ENCODE data around the gene TP53I13.
"Not testable (repeated sequence)": the region's sequence is repeated elsewhere in the genome, so short reads cannot be mapped to it uniquely, and the experiment has no call there.

Gene TP53I13

GRCh38 chr17:29568331-29569244 lies at the start of gene TP53I13:
Gene TP53I13 (plus strand): TSS chr17:29568701. CDS start chr17:29568759, 58 bp downstream.
- DNase-seq = peak in 43 of 56 donors; percentile 35 to 85 (median 69)

DNA sequence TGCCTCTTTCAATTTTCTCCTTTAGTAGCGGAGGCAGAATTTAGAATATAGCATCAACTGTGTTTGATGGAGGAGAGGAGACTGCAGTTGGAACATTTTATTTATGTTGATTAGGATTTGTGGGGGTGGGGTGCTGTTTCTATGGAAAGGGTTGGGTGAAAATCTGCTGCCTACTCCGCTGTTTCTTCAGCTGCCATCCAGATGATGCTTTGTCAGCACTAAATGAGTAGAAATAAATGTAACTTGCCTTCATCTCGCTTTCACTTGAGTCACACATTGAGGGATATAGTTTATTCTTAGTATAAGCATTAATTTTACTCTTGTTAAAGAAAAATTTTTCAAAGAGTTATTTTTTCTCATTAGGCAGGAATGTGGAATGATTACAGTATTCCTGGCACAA lies 43.8 kb upstream of the TP53I13 start:
- DNase-seq = peak in 8 of 56 donors; percentile 2 to 25 (median 10)

DNA sequence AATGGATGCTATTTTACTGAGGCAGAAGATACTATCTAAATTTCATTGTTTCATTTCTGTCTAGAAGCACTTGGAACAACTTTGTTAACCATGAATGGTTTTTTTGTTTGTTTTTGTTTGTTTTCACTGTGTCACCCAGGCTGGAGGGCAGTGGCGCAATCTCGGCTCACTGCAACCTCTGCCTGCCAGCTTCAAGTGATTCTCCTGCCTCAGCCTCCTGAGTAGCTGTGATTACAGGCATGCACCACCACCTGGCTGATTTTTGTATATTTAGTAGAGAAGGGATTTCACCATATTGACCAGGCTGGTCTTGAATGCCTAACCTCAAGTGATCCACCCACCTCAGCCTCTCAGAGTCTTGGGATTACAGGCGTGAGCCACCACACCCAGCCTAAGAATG lies 42.2 kb upstream of the TP53I13 start:
- no peak for DNase-seq

- peak in 10 of 56 donors; percentile 2 to 33 (median 6) for DNase-seq
Measured at GRCh38 chr17:29533976-29534375, 34.5 kb upstream of the TP53I13 start.

DNA sequence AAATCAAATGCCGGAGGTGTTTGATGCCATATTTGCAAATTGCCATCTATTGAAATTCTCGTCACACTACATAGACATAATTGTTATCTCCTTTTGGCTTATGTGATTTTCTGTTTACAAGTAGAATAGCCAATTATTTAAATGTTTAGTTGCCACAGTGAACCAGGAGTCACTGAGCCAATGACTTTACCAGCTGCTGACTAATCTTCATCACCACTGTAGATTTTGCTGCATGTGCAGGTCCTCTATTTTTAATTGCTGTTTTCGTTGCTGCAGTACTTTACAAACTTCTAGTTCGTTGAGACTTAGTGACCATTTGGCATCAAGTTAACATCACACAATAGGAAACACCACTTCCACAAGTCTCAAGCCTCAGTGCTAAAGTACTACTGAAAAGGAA lies 24.4 kb upstream of the TP53I13 start:
- no peak for DNase-seq

DNA sequence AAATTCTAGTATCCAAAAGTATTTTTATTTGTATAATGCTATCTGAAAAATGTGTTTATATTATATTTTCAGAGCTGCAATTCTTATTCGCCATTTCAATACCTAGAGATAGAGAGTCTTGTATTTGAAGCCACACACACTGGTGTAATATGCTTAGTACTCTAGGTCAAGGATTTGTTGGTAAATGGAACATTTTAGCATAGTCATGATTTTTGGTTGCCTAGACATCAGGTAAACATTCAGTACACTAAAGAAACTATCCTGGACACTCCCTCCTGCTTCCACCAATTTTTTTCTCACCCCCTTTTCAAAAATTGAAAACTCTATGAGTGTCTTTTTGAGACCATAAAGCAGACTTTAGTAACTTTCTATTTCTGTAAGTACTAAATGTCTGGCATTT lies 22.4 kb upstream of the TP53I13 start:
- no peak for DNase-seq

DNA sequence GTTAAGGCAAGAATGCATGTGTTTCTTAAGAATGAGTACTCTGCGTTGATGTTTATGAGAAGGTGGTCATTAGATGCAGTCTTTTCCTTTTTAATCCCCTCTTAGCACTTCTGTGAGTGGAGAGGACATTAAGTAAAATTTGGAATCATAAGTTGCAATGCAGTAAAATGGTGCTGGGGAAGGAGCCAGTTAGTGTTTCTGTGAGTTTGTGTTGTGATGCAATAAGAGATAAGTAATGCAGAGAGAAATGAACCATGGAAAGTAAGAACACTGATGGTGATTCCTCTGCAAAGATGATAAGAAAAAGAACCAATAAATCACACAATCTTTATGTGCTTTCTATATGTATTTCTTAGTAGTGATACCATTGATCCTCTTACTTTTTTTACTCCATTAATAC lies 21.7 kb upstream of the TP53I13 start:
- no peak for DNase-seq

DNA sequence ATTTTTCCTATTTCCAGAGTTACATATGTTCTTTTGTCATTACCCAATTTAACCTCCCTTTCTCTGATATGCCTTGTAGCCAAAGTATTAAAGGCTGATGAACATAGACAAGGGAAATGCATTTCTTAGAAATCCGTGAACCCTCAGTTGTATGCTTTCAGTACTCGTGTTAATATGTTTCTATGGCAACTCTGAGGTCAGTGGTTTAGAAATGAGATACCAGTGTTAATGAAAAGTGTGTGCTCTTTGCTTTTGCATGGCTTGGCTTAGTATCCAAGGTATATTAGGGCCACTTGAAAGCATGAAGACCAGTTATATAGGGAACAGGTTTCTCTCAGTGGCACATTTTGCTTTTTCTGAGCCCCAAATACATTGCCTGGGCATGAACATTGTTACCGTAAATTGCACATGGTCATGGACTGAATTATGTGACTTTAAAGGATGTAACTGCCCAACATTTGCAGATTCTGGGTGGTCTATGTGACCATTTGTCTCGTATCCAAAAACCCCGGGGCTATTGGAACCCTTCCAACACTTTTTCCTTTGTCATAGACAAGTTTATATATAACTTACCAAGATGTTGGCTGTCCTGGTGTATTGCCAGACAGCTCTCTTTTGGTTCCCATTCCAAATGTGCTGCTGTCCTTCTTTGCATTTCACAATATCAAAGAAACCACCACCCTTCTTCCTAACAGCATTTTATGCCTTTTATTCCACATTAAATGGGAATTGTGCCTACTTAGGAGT lies 19.2 kb upstream of the TP53I13 start:
- DNase-seq = peak in 1 of 56 donors; percentile 25

- DNase-seq = no peak
Measured at GRCh38 chr17:29555840-29556239, 12.7 kb upstream of the TP53I13 start.

- DNase-seq = no peak
Measured at GRCh38 chr17:29557085-29557738, 11.3 kb upstream of the TP53I13 start.

DNA sequence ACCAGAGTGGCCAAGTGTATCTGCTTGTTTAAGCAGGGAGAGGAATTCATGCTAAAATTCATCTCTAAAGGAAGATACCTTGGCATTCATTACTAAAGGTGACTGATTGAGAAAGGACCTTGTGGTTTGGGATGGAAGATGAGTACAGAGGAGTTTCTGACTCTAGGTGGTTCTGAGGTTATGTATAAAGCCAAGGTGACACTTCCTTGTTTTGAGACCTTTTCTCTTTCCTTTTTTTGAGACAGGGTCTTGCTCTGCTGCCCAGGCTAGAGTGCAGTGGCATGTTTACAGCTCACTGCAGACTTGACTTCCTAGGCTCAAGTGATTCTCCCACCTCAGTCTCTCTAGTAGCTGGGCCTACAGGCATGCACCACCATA lies 10.8 kb upstream of the TP53I13 start:
- no peak for DNase-seq

- DNase-seq = not testable (repeated sequence)
Measured at GRCh38 chr17:29558139-29558538, 10.4 kb upstream of the TP53I13 start.

DNA sequence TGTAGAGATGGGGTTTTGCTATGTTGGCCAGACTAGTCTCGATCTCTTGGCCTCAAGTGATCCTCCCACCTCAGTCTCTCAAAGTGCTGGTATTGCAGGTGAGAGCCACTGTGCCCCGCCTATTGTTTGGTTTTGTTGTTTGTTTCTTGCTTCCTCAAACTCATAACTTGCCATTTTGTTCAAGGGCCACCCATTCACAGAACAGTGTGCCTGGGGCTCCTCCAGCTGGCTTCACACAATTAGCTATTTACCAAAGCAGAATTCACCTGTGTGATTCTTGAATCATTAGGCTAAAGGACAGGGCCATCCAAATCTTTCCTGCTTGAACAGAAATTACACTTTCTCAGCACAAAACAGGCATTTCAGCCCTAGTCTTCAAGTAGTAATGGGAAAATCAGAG lies 8.9 kb upstream of the TP53I13 start:
- DNase-seq = no peak

DNA sequence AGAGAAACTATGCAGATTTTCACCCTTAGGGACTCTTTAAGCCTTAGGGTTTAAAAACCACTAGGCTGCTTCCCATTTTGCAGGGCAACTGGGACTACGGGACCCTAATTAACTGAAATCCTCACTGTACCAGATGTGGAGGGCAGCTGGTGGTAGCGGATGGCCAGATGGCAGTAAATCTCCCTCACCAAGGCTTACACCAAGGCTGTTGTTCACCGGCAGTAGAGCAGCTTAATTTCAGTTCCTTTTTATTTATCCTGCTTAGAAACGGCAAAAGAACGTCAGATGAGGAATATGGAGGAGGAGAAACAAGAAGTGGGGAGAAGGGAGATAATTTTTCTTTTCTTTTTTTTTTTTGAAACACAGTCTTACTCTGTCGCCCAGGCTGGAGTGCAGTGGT lies 8.2 kb upstream of the TP53I13 start:
- DNase-seq = no peak

DNA sequence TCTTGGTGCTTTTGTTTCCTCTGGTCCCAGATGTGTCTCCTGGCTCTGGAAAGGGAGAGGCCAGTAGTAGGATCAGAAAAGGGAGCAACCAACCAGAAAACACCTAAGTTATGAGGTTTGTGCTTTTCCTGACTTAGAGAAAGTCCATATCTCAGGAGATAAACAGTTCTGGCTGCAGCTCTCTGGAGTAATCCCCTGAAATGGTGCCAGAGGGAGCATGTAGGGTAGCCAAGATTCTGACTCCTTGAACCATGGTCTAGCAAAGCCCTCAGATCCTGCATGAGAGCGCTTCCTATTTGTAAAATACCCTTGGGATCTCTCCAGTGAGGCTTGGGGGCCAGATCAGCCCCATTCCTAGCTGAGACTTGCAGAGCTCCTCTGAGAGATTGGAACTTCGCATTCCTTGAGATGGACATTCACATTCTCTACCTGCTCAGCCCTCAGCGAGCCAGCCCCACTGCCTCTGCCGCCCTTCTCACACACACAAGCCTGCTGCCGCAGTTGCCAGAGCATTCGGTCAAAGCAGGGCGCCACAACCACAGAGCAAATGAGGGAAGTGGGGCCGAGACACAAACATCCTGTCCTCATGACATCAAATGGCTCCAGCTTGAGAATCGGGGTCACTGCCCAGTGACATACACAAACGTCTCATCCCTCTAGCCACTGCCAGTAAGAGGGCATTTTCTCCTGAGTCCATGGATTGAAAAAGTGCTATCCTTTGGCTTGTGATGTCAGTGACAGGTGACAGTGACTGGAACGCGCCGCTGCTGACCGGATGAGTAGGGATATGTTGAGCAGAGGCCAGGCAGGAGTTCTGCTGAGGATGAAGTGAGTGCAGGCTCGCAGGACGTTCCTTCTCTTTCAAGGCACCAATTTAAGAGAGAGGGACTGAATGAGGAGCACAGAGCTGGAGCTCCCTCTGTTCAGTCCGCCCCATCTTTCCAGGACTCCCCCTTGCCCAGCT lies 6.7 kb upstream of the TP53I13 start:
- peak in 1 of 56 donors; percentile 43 for DNase-seq

GRCh38 chr17:29562615-29563014 lies 5.9 kb upstream of the TP53I13 start:
- no peak for DNase-seq

GRCh38 chr17:29563816-29564215 lies 4.7 kb upstream of the TP53I13 start:
- DNase-seq = no peak

DNA sequence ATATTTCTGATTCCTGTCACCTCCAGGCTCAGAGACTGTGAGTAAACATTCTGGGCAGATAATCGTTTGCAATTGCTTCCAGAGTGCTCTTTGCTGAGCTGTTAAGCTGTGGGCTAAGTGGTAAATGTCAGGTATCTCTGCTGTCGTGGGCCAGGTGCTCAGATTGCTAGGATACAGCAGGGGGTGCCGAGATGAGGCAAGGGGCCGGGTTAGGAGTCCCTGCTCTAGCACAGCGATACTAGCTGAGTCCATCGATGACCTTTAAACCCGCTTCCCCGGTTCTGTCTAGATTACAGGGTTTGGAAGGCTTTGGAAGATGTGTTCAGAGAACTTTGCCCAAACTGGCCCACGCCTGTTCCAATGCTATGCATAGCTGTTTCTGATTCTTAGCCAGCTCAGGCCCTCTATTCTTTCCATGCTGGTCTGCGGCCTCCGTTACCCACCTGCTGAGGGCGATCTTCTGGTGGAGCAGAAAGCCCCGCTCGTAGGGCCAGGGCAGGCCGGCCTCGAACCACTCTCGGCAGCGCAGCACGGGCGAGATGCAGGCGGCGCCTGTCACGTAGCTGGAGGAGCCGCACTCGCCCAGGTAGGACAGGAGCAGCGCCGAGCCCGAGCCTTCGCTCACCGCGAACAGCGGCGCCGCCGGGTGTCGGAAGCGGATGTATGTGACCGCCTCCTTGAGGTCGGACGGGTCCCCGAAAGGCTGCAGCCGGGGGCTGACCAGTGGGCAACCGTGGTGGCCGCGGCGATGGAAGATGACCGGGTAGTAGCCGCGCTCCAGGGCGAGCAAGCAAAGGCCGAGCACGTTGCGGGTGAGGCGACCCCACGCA lies 2.6 kb upstream of the TP53I13 start:
- DNase-seq = no peak

DNA sequence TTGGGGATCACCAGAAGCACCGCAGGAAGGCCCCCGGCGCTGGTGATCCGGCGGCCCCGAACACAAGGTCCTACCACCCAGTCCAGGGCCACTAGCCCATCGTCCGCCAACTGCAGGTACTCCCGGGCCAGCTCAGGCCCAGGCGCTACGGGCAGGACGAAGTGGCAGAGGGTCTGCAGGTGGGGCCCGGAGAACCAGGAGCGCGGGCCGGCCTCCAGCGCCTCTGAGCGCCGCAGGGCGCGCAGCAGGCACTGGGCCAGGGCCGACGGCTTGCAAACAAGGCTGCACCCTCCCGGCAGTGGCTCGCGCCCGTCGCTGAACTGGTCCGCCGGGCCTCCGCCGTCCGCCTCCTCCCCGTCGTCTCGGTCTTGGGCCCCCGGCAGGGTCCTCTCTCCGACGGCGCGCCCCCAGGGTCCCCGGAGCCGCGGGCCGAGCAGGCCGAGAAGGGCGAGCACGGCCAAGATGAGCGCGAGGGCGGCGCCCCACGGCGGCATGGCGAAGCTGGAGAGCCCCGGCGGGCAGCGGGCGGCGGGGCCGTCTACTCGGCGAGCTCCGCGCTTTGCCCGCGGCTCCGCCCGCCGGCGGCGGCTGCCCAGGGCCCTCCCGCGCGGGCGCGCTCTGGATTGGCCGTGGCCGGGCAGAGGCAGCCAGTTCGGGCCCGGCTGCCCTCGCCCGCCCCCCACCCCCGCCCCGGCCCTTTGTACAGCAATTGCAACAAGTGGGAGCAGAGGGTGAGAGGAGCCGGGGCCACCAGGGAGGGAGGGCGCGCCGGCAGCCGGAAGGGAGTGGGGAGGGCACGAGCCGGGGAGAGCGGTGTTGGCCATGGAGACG lies 1.8 kb upstream of the TP53I13 start, which contains the start of gene ABHD15:
ABHD15 (minus strand) TSS at position 565 of the 831 bp plus-strand sequence; CDS start at position 494, 71 bp downstream.
- peak in 31 of 56 donors; percentile 29 to 76 (median 56) for DNase-seq

Measured in amygdala (tissue), 56 donors.